ENCODE results near the gene ROBO1. TPM values are rescaled to one million over a fixed set of nuclear protein-coding genes. Genes with fewer than 3 reads are reported as not detected.

The ROBO1 gene
- total RNA-seq, 1 donor from 2014 or later = 31.7 TPM

- no peaks in the 10 kb centered on the region for H3K36me3 ChIP-seq (ENCODE audit: control insufficient read depth, insufficient read depth, low read length)
- H3K4me3 ChIP-seq (ENCODE audit: low read depth, low read length) = no peak overlapping the region
- DNase-seq (ENCODE audit: low read depth) = no peak
- H3K27me3 ChIP-seq (ENCODE audit: control insufficient read depth, insufficient read depth, low read length) = no peaks in the 10 kb centered on the region
- TF ChIP-seq, protein P1, sequence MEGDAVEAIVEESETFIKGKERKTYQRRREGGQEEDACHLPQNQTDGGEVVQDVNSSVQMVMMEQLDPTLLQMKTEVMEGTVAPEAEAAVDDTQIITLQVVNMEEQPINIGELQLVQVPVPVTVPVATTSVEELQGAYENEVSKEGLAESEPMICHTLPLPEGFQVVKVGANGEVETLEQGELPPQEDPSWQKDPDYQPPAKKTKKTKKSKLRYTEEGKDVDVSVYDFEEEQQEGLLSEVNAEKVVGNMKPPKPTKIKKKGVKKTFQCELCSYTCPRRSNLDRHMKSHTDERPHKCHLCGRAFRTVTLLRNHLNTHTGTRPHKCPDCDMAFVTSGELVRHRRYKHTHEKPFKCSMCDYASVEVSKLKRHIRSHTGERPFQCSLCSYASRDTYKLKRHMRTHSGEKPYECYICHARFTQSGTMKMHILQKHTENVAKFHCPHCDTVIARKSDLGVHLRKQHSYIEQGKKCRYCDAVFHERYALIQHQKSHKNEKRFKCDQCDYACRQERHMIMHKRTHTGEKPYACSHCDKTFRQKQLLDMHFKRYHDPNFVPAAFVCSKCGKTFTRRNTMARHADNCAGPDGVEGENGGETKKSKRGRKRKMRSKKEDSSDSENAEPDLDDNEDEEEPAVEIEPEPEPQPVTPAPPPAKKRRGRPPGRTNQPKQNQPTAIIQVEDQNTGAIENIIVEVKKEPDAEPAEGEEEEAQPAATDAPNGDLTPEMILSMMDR (IDR thresholded peaks at IDR 0.05; ENCODE audit: insufficient read depth, low read length, poor library complexity, severe bottlenecking) = no peak
These were observed 116.2 kb downstream of the ROBO1 start for GRCh38 chr3:79651536-79652065.

GRCh38 chr3:79639855-79640254, 127.9 kb downstream of the ROBO1 start:
- TF ChIP-seq, protein P1 (IDR thresholded peaks at IDR 0.05; ENCODE audit: insufficient read depth, low read length, poor library complexity, severe bottlenecking) = no peak
- Histone ChIP-seq H3K36me3 (ENCODE audit: control insufficient read depth, insufficient read depth, low read length) (no peaks in the 10 kb centered on the region), H3K27me3 (ENCODE audit: control insufficient read depth, insufficient read depth, low read length) (no peaks in the 10 kb centered on the region), H3K4me3 (ENCODE audit: low read depth, low read length) (no peak overlapping the region)
- DNase-seq (ENCODE audit: low read depth) = no peak

GRCh38 chr3:79636372-79636771, 131.4 kb downstream of the ROBO1 start:
- H3K4me3 ChIP-seq (ENCODE audit: low read depth, low read length) = no peak overlapping the region
- TF ChIP-seq, protein P1 (IDR thresholded peaks at IDR 0.05; ENCODE audit: insufficient read depth, low read length, poor library complexity, severe bottlenecking) = no peak
- no peak for DNase-seq (ENCODE audit: low read depth)

GRCh38 chr3:79632842-79633241, 135.0 kb downstream of the ROBO1 start:
- no peak for DNase-seq (ENCODE audit: low read depth)
- no peaks in the 10 kb centered on the region for H3K36me3 ChIP-seq (ENCODE audit: control insufficient read depth, insufficient read depth, low read length)
- no peak overlapping the region for H3K4me3 ChIP-seq (ENCODE audit: low read depth, low read length)
- no peaks in the 10 kb centered on the region for H3K27me3 ChIP-seq (ENCODE audit: control insufficient read depth, insufficient read depth, low read length)
- TF ChIP-seq, protein P1 (IDR thresholded peaks at IDR 0.05; ENCODE audit: insufficient read depth, low read length, poor library complexity, severe bottlenecking) = no peak

More at GRCh38 chr3:79636372-79636771, 131.4 kb downstream of the ROBO1 start:
- Histone ChIP-seq H3K27me3 (ENCODE audit: control insufficient read depth, insufficient read depth, low read length) (no peaks in the 10 kb centered on the region), H3K36me3 (ENCODE audit: control insufficient read depth, insufficient read depth, low read length) (no peaks in the 10 kb centered on the region)

DNA sequence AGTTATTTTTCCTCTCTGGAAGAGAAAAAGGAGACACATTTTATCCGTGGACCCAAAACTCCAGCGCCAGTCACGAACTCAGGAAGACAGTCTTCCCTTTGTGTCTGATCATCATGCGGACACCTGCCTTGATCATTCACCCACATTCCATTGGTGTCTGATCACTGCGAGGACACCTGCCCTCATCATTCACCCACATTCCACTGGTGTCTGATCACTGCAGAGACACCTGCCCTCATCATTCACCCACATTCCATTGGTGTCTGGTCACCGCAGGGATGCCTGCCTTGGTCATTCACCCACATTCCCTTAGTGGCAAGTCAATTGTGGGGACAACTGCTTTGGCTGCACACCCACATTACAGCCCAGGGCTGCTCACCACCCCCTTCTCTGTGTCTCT, 148.9 kb downstream of the ROBO1 start:
- Histone ChIP-seq H3K4me3 (ENCODE audit: low read depth, low read length) (no peak overlapping the region), H3K36me3 (ENCODE audit: control insufficient read depth, insufficient read depth, low read length) (no peaks in the 10 kb centered on the region), H3K27me3 (ENCODE audit: control insufficient read depth, insufficient read depth, low read length) (no peaks in the 10 kb centered on the region)
- TF ChIP-seq, protein P1 (IDR thresholded peaks at IDR 0.05; ENCODE audit: insufficient read depth, low read length, poor library complexity, severe bottlenecking) = no peak
- peak; percentile 26 for DNase-seq (ENCODE audit: low read depth)

DNA sequence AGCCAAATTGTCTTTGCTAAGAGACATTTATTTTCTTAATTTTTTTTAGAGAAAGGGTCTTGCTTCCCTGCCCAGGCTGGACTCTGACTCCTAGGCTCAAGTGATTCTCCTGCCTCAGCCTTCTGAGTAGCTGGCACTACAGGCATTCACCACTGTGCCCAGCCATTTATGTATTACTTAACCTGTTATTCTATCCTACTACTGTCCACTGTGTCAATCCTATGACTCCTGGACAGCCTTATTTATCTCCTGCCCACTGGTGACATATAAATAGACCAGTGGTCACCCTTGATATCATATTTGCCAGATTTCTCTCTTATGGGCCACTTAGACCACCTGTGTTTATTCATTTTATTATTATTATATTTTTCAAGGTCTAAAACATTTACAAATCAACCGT, 161.4 kb downstream of the ROBO1 start:
- Histone ChIP-seq H3K36me3 (ENCODE audit: control insufficient read depth, insufficient read depth, low read length) (no peaks in the 10 kb centered on the region), H3K27me3 (ENCODE audit: control insufficient read depth, insufficient read depth, low read length) (no peaks in the 10 kb centered on the region), H3K4me3 (ENCODE audit: low read depth, low read length) (no peak overlapping the region)
- DNase-seq (ENCODE audit: low read depth) = no peak
- TF ChIP-seq, protein P1 (IDR thresholded peaks at IDR 0.05; ENCODE audit: insufficient read depth, low read length, poor library complexity, severe bottlenecking) = no peak
